GM12878 (cell line): ENCODE data around the gene ANKS1A. TPM values are rescaled to one million over a fixed set of nuclear protein-coding genes. Genes with fewer than 3 reads are reported as not detected.

ENCODE experiments used
- BACH1 ChIP-seq: fragments of 450-650 bp; IDR thresholded peaks from 2 replicates; pipeline ENCODE4 v1.6.1; 2017; ENCODE audit warnings: mild to moderate bottlenecking, borderline replicate concordance
- BMI1 ChIP-seq: fragments of 450-650 bp; IDR thresholded peaks from 2 replicates; pipeline ENCODE4 v1.6.1; 2016; ENCODE audit warnings: mild to moderate bottlenecking, moderate library complexity, borderline replicate concordance
- CHD4 ChIP-seq: fragments of 200-600 bp; sonication (generic); IDR thresholded peaks from 2 replicates; pipeline ENCODE4 v1.6.1; 2016; ENCODE audit warnings: mild to moderate bottlenecking
- E2F8 ChIP-seq: fragments of 450-650 bp; IDR thresholded peaks from 2 replicates; pipeline ENCODE4 v1.6.1; 2018; ENCODE audit warnings: mild to moderate bottlenecking, low read depth, moderate library complexity; ENCODE audit not compliant: partially characterized antibody
- EGR1 ChIP-seq, 2 experiments: IDR thresholded peaks; 1 replicate in 1 of 2; 2 replicates in 1 of 2; pipeline ENCODE4 v1.6.1; 2011 to 2012; ENCODE audit warnings: low read depth in 2 of 2, low read length in 2 of 2, borderline replicate concordance in 1 of 2, mild to moderate bottlenecking in 1 of 2, moderate library complexity in 1 of 2
- FOXM1 ChIP-seq: IDR thresholded peaks from 2 replicates; pipeline ENCODE4 v1.6.1; 2012; ENCODE audit warnings: low read depth, mild to moderate bottlenecking, inconsistent platforms, low read length, moderate library complexity
- HDAC6 ChIP-seq: fragments of 200-600 bp; sonication (generic); IDR thresholded peaks from one replicate; pipeline ENCODE4 v1.8.0; 2017; ENCODE audit warnings: antibody characterized with exemption; ENCODE audit not compliant: unreplicated experiment
- KDM1A ChIP-seq: fragments of 200-600 bp; sonication (generic); IDR thresholded peaks from 2 replicates; pipeline ENCODE4 v1.6.1; 2016; ENCODE audit warnings: borderline replicate concordance
- MTA3 ChIP-seq: IDR thresholded peaks from 2 replicates; pipeline ENCODE4 v1.6.1; 2012; ENCODE audit warnings: low read length, inconsistent platforms, borderline replicate concordance
- NFYB ChIP-seq: IDR thresholded peaks from 2 replicates; pipeline ENCODE4 v1.6.1; 2011; ENCODE audit warnings: low read depth, mild to moderate bottlenecking, low read length, improper control_type of control experiment, moderate library complexity; ENCODE audit not compliant: insufficient read depth
- NR2F1 ChIP-seq: fragments of 450-650 bp; conservative IDR thresholded peaks from 2 replicates; pipeline ENCODE4 v1.6.1; 2017; ENCODE audit warnings: mild to moderate bottlenecking
- POLR2AphosphoS2 ChIP-seq: IDR thresholded peaks from 2 replicates; pipeline ENCODE4 v1.6.1; 2011; ENCODE audit warnings: low read depth, mild to moderate bottlenecking, low read length, improper control_type of control experiment, moderate library complexity
- SKIL ChIP-seq: fragments of 450-650 bp; IDR thresholded peaks from 2 replicates; pipeline ENCODE4 v1.6.1; 2017; ENCODE audit warnings: mild to moderate bottlenecking, low read depth, inconsistent platforms; ENCODE audit not compliant: poor library complexity, severe bottlenecking
- SRF ChIP-seq, 2 experiments: IDR thresholded peaks; 2 replicates each; pipeline ENCODE4 v1.6.1; 2011; ENCODE audit warnings: low read depth in 2 of 2, low read length in 2 of 2, mild to moderate bottlenecking in 1 of 2, moderate library complexity in 1 of 2
- TCF12 ChIP-seq: IDR thresholded peaks from 2 replicates; pipeline ENCODE4 v1.6.1; 2011; ENCODE audit warnings: low read depth, mild to moderate bottlenecking, low read length
- USF1 ChIP-seq: IDR thresholded peaks from 2 replicates; pipeline ENCODE4 v1.6.1; 2011; ENCODE audit warnings: borderline replicate concordance, low read depth, mild to moderate bottlenecking, moderate library complexity, mixed read lengths, low read length; ENCODE audit not compliant: insufficient read depth; ENCODE audit errors: extremely low read length
- ZNF687 ChIP-seq: fragments of 450-650 bp; IDR thresholded peaks from 2 replicates; pipeline ENCODE4 v1.6.1; 2017; ENCODE audit warnings: mild to moderate bottlenecking, moderate library complexity
- polyA plus RNA-seq, 11 experiments: library from polyadenylated mRNA; depleted of rRNA in 4 of 11; unstranded in 6 of 11; stranded (reverse) in 5 of 11; fragments of >200 nt; fragmentation: Nextera tagmentation in 4 of 11; fragmentation: Illumina TruSeq in 1 of 11; extraction: Ambion mirVana in 4 of 11; extraction: Trizol in 1 of 11; gene quantifications; 1 replicate in 1 of 11; 2 replicates in 10 of 11; pipeline versions ENCODE4 v1.2.1 to v1.2.3, GENCODE V29; 2011 to 2016; ENCODE audit warnings: inconsistent platforms in 2 of 11, missing spikeins in 2 of 11, low read depth in 1 of 11
- total RNA-seq, 4 experiments: library from RNA; depleted of rRNA in 3 of 4; stranded (reverse); fragments of >200 nt in 3 of 4; fragmentation: Illumina TruSeq in 1 of 4; extraction: Trizol in 1 of 4; gene quantifications; 2 replicates each; pipeline versions ENCODE4 v1.2.1 to v1.2.3, GENCODE V29; 2013 to 2021

The ANKS1A gene
- total and polyA plus RNA-seq, 10 of the 15 experiments (the other 5 are each of a cell fraction or from before 2014, with no cell fraction given), result 0.60 to 7.0 (median 3.0) TPM

- TF ChIP-seq ZNF687 (no peak), MTA3 (no peak), KDM1A (no peak), BMI1 (no peak), HDAC6 (no peak), USF1 (no peak), SKIL (peak; percentile 22), NFYB (no peak), NR2F1 (peak; percentile 68), SRF (IDR thresholded peaks at IDR 0.05; ENCODE audit: low read depth in 2 of 2, low read length in 2 of 2) (no peak), E2F8 (no peak), CHD4 (no peak), POLR2AphosphoS2 (no peak), TCF12 (no peak), BACH1 (no peak), FOXM1 (no peak), EGR1 (IDR thresholded peaks at IDR 0.05; ENCODE audit: borderline replicate concordance in 1 of 2, low read depth in 2 of 2, low read length in 2 of 2) (no peak)
Observed at GRCh38 chr6:34912715-34913464, 23.8 kb downstream of the ANKS1A start (continued).
